ENCODE results near the gene LCOR.

DNA sequence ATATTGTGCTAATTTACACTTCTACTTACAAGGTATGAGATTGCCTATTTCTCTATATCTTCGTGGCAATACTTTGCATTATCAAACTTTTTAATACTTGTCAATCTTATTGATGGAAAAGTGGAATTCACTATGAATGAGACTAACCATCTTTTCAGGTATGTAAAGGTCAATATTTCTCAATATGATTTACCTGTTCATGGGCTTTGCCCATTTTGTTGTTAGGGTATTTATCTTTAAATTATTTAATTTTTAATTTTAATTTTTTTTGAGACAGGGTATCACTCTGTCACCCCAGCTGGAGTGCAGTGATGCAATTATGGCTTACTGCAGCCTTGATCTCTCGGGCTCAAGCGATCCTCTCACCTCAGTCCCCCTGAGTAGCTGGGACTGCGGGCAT lies 47.8 kb upstream of the LCOR start:
- TF ChIP-seq, protein P1, sequence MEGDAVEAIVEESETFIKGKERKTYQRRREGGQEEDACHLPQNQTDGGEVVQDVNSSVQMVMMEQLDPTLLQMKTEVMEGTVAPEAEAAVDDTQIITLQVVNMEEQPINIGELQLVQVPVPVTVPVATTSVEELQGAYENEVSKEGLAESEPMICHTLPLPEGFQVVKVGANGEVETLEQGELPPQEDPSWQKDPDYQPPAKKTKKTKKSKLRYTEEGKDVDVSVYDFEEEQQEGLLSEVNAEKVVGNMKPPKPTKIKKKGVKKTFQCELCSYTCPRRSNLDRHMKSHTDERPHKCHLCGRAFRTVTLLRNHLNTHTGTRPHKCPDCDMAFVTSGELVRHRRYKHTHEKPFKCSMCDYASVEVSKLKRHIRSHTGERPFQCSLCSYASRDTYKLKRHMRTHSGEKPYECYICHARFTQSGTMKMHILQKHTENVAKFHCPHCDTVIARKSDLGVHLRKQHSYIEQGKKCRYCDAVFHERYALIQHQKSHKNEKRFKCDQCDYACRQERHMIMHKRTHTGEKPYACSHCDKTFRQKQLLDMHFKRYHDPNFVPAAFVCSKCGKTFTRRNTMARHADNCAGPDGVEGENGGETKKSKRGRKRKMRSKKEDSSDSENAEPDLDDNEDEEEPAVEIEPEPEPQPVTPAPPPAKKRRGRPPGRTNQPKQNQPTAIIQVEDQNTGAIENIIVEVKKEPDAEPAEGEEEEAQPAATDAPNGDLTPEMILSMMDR (CRISPR knock-in tag; IDR thresholded peaks at IDR 0.05) = no peak
- no peak for TF ChIP-seq ZNF670 (CRISPR knock-in tag; IDR thresholded peaks at IDR 0.05; ENCODE audit: borderline replicate concordance)
- TF ChIP-seq ZFYVE20 (CRISPR knock-in tag; IDR thresholded peaks at IDR 0.05; ENCODE audit: borderline replicate concordance, low read depth) = no peak
- no peak for TF ChIP-seq EZH2 (conservative IDR thresholded peaks at IDR 0.05; ENCODE audit: low read depth, low read length)
- TF ChIP-seq ZFX (CRISPR knock-in tag; IDR thresholded peaks at IDR 0.05; ENCODE audit: low read depth) = no peak
- TF ChIP-seq HIVEP1 (CRISPR knock-in tag; IDR thresholded peaks at IDR 0.05) = no peak
- no peak for TF ChIP-seq YY1 (IDR thresholded peaks at IDR 0.05; ENCODE audit: insufficient read depth, insufficient replicate concordance, low read depth, low read length)
- no peak for TF ChIP-seq ZSCAN31 (CRISPR knock-in tag; IDR thresholded peaks at IDR 0.05; ENCODE audit: low read depth)
- TF ChIP-seq, protein P2, sequence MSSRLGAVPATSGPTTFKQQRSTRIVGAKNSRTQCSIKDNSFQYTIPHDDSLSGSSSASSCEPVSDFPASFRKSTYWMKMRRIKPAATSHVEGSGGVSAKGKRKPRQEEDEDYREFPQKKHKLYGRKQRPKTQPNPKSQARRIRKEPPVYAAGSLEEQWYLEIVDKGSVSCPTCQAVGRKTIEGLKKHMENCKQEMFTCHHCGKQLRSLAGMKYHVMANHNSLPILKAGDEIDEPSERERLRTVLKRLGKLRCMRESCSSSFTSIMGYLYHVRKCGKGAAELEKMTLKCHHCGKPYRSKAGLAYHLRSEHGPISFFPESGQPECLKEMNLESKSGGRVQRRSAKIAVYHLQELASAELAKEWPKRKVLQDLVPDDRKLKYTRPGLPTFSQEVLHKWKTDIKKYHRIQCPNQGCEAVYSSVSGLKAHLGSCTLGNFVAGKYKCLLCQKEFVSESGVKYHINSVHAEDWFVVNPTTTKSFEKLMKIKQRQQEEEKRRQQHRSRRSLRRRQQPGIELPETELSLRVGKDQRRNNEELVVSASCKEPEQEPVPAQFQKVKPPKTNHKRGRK (CRISPR knock-in tag; IDR thresholded peaks at IDR 0.05) = no peak
- TF ChIP-seq, protein P3, sequence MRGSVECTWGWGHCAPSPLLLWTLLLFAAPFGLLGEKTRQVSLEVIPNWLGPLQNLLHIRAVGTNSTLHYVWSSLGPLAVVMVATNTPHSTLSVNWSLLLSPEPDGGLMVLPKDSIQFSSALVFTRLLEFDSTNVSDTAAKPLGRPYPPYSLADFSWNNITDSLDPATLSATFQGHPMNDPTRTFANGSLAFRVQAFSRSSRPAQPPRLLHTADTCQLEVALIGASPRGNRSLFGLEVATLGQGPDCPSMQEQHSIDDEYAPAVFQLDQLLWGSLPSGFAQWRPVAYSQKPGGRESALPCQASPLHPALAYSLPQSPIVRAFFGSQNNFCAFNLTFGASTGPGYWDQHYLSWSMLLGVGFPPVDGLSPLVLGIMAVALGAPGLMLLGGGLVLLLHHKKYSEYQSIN (CRISPR knock-in tag; IDR thresholded peaks at IDR 0.05; ENCODE audit: borderline replicate concordance) = no peak
